Cardiac septum (tissue), 1 donor: ENCODE data around the gene BZW2. TPM values are rescaled to one million over a fixed set of nuclear protein-coding genes. Genes with fewer than 3 reads are reported as not detected.

ENCODE experiments used
- DNase-seq: peaks from one replicate; pipeline ENCODE4 v3.0.0-alpha.2; 2020; ENCODE audit warnings: low spot score
- intact Hi-C: fragments of 100-400 bp; cut with DNase I; formaldehyde crosslinking; loops from one replicate; pipeline ENCODE4 v1.14.0; 2022
- total RNA-seq: library from RNA; stranded (reverse); fragmentation: NEBNext Ultra II Directional; extraction: Animal tissue kit (Norgen Biotek cat#: 25700); gene quantifications from one replicate; pipeline ENCODE4 v1.2.1, GENCODE V29; 2021
- donor health status: DM: no; HTN: no; CAD: no.

Gene BZW2
- total RNA-seq, 1 donor from 2014 or later = 285 TPM

DNA sequence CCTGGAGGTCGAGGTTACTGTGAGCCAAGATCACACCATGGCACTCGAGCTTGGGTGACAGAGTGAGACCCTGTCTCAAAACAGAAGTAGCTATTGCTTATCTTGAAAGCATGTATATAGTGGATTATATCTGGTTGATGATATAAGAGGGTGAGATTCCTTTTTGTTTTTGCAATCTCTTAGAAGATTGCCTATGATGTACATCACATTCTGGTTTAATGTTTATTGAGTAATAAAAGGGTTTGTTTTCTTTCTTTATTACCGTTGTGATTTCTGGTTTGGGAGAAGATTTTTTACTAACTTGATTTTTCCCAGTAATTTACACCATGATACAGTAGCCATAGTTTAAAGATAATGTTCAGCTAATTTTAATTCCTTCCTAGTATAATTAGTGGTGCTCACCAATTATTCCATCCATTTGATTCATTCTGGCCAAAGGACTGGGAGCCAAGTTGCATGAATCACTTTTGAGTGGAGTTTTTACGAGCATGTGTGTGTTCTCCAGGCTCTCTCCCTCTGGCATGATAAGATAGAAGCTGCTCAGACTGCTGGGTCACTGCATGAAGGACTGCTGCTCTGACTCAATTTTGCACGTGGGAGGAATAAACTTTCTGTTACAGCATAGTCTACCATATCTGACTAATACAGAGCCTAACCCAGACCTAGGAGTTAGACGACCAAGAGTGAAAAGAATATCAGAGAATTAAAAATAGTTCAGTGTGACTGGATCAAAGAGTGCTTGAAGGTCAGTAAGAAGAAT is 94.1 kb downstream of the BZW2 start:
- intact Hi-C loops = no loop called here
- DNase-seq = no peak

DNA sequence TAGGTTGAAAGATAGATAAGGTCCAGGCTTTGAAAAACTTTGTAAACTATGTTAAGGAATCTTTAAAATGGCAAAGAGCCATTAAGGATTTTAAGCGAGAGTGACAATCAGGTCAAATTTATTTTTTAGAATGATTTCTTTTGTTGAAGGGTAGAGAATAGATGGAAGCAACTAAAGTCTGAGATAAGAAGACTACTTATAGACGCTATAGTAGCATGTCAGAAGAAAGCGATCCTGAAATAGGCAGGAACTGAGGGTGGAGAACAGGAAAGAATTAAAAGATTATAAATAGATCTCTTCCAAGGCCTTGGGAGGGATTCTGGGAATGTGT is 94.6 kb downstream of the BZW2 start:
- DNase-seq = no peak
- intact Hi-C loops = no loop called here

DNA sequence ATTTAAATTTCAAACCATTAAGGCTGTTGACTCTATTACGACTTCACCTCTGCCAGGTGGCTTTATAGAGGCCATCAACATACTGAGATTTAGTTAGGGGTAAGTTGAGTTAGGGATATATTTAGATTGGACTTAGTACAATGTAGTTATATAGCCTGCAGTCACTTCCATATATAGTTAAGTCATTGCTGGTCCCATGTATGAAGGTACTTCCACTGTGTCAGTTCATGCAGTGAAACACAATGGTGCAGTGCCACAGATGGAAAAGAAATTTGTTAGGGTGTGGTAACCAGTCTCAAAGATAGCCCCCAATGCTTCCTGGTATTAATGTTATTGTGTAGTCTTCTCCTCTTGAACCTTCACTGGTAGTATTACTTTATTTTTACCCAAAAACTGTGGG is 95.0 kb downstream of the BZW2 start:
- intact Hi-C loops = no loop called here
- no peak for DNase-seq

DNA sequence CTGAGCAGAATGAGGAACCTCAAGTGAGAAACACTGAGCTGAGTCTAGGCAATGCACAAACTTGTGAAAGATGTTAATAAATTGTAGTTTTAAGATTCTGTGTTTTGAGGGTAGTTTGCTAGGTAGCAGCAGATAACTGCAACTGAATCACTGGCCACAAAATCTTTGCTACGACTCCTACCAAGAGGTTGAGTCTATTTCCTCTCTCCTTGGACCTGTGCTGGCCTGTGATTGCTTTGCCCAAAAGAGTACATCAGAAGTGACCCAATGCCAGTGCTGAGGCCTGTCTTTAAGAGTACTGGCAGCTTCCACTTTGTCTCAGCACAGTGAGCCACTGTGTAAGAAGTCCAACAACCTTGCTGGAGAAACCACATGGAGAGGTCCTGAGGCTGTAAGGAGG is 95.7 kb downstream of the BZW2 start:
- intact Hi-C loops = no loop called here
- no peak for DNase-seq

DNA sequence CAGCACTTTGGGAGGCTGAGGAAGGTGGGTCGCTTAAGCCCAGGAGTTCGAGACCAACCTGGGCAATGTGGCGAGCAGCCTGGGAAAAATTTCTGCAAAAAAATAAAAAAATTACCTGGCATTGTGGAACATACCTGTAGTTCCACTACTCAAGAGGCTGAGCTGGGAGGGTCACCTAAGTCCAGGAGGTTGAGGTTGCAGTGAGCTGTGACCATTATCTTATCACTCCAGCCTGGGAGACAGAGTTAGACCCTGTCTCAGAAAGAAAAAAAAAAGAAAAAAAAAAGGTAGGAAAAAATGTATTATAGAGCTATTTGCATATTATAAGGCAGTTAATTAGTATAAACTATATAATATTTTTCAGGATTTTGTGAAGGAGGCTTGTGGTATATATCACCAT is 96.6 kb downstream of the BZW2 start:
- no peak for DNase-seq
- intact Hi-C loops = no loop called here

DNA sequence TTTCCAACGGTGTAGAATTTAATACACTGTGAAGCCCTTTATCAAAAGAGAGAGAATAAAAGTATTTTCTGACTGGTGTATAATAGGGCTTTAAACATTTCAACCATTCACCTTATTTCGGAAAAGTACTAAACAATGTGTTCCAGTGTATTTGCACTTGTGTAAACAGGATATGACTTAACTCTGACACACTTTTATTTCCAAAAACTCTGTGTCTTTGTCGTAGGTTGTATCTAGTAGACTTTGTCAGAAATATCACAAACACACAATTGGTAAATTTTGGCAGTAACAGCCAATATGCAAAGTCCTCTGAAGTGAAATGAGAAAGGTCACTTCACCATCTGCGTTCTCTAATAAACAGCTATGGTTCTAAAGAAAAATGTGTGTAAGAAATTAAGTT is 97.3 kb downstream of the BZW2 start:
- DNase-seq = no peak
- intact Hi-C loops = no loop called here

DNA sequence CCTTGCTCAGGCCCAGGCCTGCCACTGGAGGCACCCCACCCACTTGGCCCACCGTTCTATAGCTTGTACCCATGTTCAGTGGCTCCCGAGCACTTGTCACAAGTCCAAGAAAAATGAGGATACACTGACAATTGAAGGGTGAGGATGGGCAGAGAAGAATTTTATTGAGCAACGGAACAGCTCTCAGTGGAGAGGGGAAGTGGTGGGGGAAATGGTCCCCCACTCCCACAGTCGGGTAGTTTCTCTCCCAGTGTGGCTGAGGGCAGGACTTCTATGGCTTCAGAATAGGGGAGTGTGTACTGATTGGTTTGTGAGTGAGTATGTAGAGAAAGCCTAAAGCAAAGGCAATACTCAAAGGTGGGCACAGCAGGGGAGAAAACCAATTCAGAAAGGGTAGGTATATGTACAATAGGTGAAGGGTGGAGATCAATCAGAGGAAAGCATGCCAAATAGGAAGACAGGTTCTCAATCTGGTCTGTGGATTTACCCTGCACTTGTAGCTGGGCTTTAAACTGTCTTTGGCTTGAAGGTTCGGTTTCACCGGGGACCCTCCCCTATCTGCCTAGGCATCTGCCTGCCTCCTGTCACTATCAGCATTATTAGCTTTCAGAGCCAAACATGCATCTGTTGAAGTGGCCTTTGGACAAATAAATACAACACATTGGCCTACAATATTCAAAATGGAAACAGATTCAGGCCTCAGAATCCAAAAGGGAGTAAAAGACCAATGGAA is 98.7 kb downstream of the BZW2 start:
- DNase-seq = no peak
- intact Hi-C loops = no loop called here

DNA sequence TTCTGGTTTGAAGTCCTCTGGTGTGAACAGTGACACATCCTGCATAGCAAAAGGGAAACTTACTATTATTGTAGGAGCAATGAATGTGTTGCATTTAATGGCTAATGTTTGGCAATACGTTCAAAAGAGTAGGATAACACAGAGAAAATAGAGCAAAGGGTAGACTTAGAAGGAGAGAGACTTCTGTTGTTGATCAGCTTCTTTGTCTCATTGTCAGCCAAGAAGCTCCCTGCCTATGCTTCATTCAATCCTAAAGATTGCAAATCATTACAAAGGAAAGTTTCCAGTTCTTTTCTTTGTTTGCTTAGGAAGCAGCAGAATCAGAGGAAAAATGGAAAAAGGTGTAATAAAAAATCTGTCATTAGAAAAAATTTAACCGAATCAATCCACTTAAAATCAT is 99.7 kb downstream of the BZW2 start:
- DNase-seq = no peak
- intact Hi-C loops = no loop called here

DNA sequence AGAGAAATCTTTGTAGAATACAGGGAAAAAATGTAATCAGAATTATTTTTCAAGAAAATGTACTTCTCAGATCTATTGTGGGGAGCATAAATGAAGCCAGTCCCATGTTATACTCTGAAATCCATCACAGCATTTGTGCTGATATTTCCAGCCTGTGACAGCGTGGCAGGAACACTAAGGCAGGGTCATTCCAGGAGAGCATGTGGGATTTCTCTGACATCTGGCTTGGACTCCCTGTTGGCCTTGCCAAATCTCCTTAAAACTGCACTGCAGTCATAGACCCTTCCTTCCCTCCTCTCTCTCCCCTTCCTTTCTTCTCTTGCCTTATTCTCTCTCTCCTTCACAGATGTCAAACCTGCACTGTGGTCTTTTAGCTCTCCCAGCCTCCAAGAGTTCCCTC is 101.1 kb downstream of the BZW2 start:
- no peak for DNase-seq
- intact Hi-C loops = no loop called here

DNA sequence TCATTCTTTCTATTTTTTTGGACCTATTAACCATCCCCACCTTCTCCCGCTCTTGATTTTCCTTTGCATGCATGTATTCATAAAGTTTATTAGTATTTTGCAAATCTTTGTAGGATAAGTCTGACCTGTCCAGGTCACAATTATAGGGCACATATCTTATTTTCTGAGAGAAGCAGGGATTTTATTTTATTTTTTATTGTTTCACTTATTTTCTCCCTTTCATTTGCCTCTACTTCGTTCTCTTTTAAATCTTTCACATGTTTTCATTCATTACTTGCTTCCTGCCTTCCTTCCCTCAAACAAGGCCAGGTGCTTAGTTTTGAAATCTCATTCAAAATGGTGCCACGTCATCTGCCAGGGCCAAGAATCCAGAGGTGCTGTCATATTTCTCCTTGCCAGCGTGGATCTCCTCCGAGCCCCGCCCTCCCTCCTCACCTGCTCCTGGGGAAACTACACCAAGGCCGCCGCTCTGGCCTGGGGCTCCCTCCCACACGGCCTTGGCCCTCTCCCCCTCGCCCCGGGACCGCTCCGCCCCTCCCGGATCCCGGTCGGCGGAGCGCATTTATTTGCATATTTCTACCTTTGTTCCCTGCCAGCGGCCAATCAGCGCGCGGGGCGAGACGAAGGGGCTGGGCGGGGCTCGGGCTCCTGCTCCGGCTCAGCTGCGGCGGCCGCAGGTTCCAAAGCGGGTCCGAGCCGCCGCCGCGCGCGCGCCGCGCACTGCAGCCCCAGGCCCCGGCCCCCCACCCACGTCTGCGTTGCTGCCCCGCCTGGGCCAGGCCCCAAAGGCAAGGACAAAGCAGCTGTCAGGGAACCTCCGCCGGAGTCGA is 107.3 kb downstream of the BZW2 start, which contains the start of gene TSPAN13:
TSS of gene TSPAN13 (plus strand) at position 654 of the 830 bp plus-strand sequence. CDS start 213 bp downstream, outside the sequence.
- intact Hi-C loops = no loop called here
- peak; percentile 92 for DNase-seq

DNA sequence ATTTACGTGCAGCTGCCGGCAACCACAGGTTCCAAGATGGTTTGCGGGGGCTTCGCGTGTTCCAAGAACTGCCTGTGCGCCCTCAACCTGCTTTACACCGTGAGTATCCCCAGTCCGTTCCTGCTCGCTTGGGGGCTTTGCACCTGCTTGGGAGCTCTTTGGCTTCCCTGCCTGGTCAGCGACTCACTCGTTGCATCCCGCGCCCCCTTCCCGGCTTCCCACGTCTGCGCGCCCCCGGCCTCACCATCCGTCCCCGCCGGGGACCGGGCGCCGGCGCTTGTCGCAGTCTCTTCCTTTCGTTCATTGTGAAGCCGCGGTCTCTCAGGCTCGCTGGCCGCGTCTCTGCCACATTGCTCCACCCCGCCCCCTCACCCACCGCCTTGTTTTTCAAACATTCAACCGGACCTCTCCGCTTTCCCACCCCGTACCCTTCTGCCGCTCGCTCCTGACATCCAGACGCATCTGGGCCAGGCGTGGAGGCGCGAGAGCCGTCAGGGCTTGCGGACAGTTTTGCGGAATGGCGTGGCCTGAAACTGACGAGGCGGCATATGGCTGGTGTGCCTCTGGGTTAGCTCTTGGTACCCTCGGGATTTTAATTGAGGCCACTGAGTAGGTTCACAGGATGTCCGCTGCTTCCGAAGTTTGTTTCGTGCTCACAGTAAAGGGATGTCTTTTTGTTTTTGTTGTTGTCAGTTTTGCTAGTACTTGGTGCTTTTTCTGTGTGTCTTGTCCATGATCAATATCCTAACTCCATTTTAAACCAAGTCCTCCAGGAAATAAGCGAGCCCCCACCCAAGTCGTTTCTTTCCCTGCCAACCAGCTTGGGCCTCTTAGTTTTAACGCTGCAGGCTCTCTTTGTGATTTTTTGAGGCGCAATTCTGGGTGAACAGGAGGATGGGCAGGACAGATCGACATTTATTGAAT is 108.2 kb downstream of the BZW2 start:
- no peak for DNase-seq
- intact Hi-C loops = no loop called here

DNA sequence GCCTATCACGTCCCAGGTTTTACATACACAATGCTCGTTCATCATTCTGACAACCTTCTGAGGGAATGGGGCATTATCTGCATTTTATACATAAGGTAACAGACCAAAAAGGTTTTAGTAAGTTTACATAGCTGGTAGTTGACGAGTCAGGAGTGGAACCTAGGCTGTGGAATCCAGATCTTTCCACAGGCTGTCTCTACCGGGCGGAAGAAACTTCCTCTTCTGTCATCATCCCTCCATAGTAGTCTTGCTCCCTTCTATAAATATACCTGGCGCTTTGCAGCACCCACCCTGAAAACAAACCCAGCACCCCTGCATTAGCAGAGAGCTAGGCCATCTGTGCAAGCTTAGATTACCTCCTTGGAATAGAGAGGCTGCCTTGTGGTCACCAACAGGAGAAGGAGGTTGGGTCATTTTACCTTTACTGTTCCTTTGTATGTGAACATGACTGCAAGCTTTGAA is 108.9 kb downstream of the BZW2 start:
- DNase-seq = no peak
- intact Hi-C loops = no loop called here

DNA sequence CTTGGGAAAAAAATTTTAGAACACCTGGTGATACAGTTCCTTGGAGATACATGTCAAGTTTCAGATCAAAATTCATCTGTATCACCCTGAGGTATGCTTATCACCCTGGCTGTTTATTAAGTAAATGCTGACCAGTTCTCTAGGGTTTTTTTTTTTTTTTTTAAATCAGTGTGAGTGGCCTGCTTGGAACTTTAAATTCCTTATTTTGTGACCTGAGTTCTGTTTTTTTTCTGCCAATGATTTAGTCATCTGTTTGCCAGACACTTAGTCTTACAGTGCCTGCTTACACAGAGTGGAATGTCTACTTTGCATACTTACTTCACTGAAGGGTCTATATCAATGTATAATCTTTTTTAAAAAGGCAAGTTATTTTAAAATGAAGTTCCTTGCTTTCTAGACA is 109.4 kb downstream of the BZW2 start:
- DNase-seq = no peak
- intact Hi-C loops = no loop called here

Other genes with a start within 250 kb of the BZW2 start
- 7.3 TPM for gene CRPPA, start 224.6 kb upstream of the BZW2 start, total RNA-seq
- gene SOSTDC1, start 180.4 kb upstream of the BZW2 start, total RNA-seq = not detected
- gene LRRC72, start 119.4 kb upstream of the BZW2 start, total RNA-seq = not detected
- 36.5 TPM for gene ANKMY2, start 427 bp upstream of the BZW2 start, total RNA-seq
- gene TSPAN13, start 107.6 kb downstream of the BZW2 start, total RNA-seq = 13.5 TPM
- gene AGR2, start 158.8 kb downstream of the BZW2 start, total RNA-seq = not detected
- not detected for gene AGR3, start 235.8 kb downstream of the BZW2 start, total RNA-seq